Measurements from ENCODE around the gene EGFL6. TPM values are rescaled to one million over a fixed set of nuclear protein-coding genes. Genes with fewer than 3 reads are reported as not detected.

The EGFL6 gene, protein sequence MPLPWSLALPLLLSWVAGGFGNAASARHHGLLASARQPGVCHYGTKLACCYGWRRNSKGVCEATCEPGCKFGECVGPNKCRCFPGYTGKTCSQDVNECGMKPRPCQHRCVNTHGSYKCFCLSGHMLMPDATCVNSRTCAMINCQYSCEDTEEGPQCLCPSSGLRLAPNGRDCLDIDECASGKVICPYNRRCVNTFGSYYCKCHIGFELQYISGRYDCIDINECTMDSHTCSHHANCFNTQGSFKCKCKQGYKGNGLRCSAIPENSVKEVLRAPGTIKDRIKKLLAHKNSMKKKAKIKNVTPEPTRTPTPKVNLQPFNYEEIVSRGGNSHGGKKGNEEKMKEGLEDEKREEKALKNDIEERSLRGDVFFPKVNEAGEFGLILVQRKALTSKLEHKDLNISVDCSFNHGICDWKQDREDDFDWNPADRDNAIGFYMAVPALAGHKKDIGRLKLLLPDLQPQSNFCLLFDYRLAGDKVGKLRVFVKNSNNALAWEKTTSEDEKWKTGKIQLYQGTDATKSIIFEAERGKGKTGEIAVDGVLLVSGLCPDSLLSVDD
- 0.82 TPM in 1 of 2 replicates, not detected in the other for total RNA-seq

DNA sequence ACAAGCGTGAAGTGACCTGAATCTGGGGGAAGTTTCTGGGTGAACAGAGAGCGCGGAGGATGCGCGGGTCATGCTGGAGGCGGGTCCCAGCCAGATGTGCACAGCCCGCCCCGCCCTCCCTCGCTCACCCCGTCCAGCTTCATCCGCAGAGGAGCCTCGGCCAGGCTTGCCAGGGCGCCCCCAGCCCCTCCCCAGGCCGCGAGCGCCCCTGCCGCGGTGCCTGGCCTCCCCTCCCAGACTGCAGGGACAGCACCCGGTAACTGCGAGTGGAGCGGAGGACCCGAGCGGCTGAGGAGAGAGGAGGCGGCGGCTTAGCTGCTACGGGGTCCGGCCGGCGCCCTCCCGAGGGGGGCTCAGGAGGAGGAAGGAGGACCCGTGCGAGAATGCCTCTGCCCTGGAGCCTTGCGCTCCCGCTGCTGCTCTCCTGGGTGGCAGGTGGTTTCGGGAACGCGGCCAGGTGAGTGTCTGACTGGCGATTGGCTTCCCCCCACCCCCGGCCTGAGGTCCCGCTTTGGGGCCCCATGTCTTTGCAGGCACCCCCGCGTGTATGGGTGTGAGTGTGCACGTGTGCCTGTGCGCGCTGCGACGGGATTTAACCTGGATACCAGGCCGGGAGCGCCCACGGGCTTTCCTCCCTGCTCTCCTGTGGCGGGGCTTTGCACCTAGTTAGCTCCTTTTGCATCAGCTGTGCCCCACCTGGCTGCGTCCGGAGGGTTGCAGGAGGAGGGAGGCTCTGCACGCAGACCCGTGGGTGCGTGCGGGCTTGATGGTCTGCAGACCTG, at the start of gene EGFL6:
TSS of gene EGFL6 (plus strand) at position 123 of the 782 bp plus-strand sequence. CDS start at position 384, 261 bp downstream.

GRCh38 chrX:13652850-13653693, 83.7 kb downstream of the EGFL6 start, which contains the start of gene TCEANC:
TSS of gene TCEANC (plus strand) at chrX:13653141. CDS start at chrX:13662509, 9,368 bp downstream.

Other genes with a start within 250 kb of the EGFL6 start
- not detected in 2 replicates for gene ATXN3L, start 249.5 kb upstream of the EGFL6 start, total RNA-seq
- gene TCEANC, start 83.5 kb downstream of the EGFL6 start, total RNA-seq: 1.8 and 2.3 TPM in 2 replicates
- 26.0 and 31.3 TPM in 2 replicates for gene RAB9A, start 119.5 kb downstream of the EGFL6 start, total RNA-seq
- 7.1 and 11.4 TPM in 2 replicates for gene TRAPPC2, start 165.0 kb downstream of the EGFL6 start, total RNA-seq
- gene OFD1, start 165.1 kb downstream of the EGFL6 start, total RNA-seq: 4.3 and 8.9 TPM in 2 replicates
- gene GPM6B, start 247.5 kb downstream of the EGFL6 start, total RNA-seq: 28.6 and 28.8 TPM in 2 replicates

All from pericardium fibroblast (primary cell).